Measurements from ENCODE around the gene PDE6A. TPM values are rescaled to one million over a fixed set of nuclear protein-coding genes. Genes with fewer than 3 reads are reported as not detected.
A peak's percentile ranks its signal among the peaks of the same experiment; 100 is the strongest.

The PDE6A gene
- total RNA-seq, 1 experiment from 2014 or later = 0.42 TPM

- no peak for TF ChIP-seq CTCF (IDR thresholded peaks at IDR 0.05; ENCODE audit: unreplicated experiment)
- no TSS peak for BruUV-seq (replicated peaks)
- CTCF ChIA-PET = interaction anchor here (0.6 to 29.3 kb wide), 7 partner anchors 8 to 340 kb away, joined by 3 to 1621 read pairs (median 80); no protein-coding TSS in a partner anchor
- Mint-ChIP-seq H3K4me3 (ENCODE audit: unreplicated experiment) (no peak overlapping the region), H3K9me3 (ENCODE audit: unreplicated experiment) (no peaks in the 10 kb centered on the region), H3K27ac (ENCODE audit: low read depth, unreplicated experiment) (no peak overlapping the region), H3K27me3 (ENCODE audit: insufficient read depth, unreplicated experiment) (no peaks in the 10 kb centered on the region), H3K4me1 (ENCODE audit: insufficient read depth, unreplicated experiment) (peaks cover 26% of the 10 kb centered on the region), H3K36me3 (ENCODE audit: insufficient read depth, unreplicated experiment) (peaks cover 7% of the 10 kb centered on the region)
- no peak for DNase-seq (ENCODE audit: unreplicated experiment)
- POLR2A ChIA-PET = interaction anchor here (1.2 to 8.2 kb wide), 3 partner anchors 10 to 101 kb away, joined by 3 to 186 read pairs (median 51); partner anchors contain the start of gene PDE6A
- intact Hi-C loops (cut with micrococcal nuclease) = no loop called here
Measured at GRCh38 chr5:149956685-149957084, 12.1 kb upstream of the PDE6A start.

GRCh38 chr5:149954798-149955197 lies 10.2 kb upstream of the PDE6A start:
- Mint-ChIP-seq H3K4me3 (ENCODE audit: unreplicated experiment) (no peak overlapping the region), H3K27ac (ENCODE audit: low read depth, unreplicated experiment) (no peak overlapping the region), H3K36me3 (ENCODE audit: insufficient read depth, unreplicated experiment) (no peaks in the 10 kb centered on the region), H3K27me3 (ENCODE audit: insufficient read depth, unreplicated experiment) (no peaks in the 10 kb centered on the region), H3K9me3 (ENCODE audit: unreplicated experiment) (no peaks in the 10 kb centered on the region), H3K4me1 (ENCODE audit: insufficient read depth, unreplicated experiment) (peaks cover 22% of the 10 kb centered on the region)
- BruUV-seq (replicated peaks) = no TSS peak
- POLR2A ChIA-PET = interaction anchor here (0.6 to 1.8 kb wide), 2 partner anchors 9 to 19 kb away, joined by 4 to 6 read pairs; no protein-coding TSS in a partner anchor
- intact Hi-C loops (cut with micrococcal nuclease) = no loop called here
- TF ChIP-seq CTCF (IDR thresholded peaks at IDR 0.05; ENCODE audit: unreplicated experiment) = no peak
- CTCF ChIA-PET = interaction anchor here (0.7 to 29.3 kb wide), 6 partner anchors 15 to 878 kb away, joined by 3 to 1621 read pairs (median 4); no protein-coding TSS in a partner anchor
- no peak for DNase-seq (ENCODE audit: unreplicated experiment)

- no peak overlapping the region for H3K4me3 Mint-ChIP-seq (ENCODE audit: unreplicated experiment)
- no peak overlapping the region for H3K27ac Mint-ChIP-seq (ENCODE audit: low read depth, unreplicated experiment)
- POLR2A ChIA-PET = interaction anchor here (0.6 to 1.8 kb wide), 3 partner anchors 18 to 114 kb away, joined by 4 to 6 read pairs (median 5); no protein-coding TSS in a partner anchor
- TF ChIP-seq CTCF (IDR thresholded peaks at IDR 0.05; ENCODE audit: unreplicated experiment) = no peak
- H3K27me3 Mint-ChIP-seq (ENCODE audit: insufficient read depth, unreplicated experiment) = no peaks in the 10 kb centered on the region
- no peaks in the 10 kb centered on the region for H3K36me3 Mint-ChIP-seq (ENCODE audit: insufficient read depth, unreplicated experiment)
- intact Hi-C loops (cut with micrococcal nuclease) = no loop called here
- peaks cover 26% of the 10 kb centered on the region for H3K4me1 Mint-ChIP-seq (ENCODE audit: insufficient read depth, unreplicated experiment)
- CTCF ChIA-PET = interaction anchor here (0.6 to 29.3 kb wide), 4 partner anchors 8 to 345 kb away, joined by 3 to 1621 read pairs (median 17); partner anchors contain the start of gene SLC26A2
- no peaks in the 10 kb centered on the region for H3K9me3 Mint-ChIP-seq (ENCODE audit: unreplicated experiment)
- BruUV-seq (replicated peaks) = no TSS peak
- DNase-seq (ENCODE audit: unreplicated experiment) = no peak
Measured at GRCh38 chr5:149953436-149954121, 9.0 kb upstream of the PDE6A start.

- POLR2A ChIA-PET = interaction anchor here (0.6 to 4.1 kb wide), 10 partner anchors 9 to 204 kb away, joined by 3 to 34 read pairs (median 8); partner anchors contain the start of gene SLC26A2
- no TSS peak for BruUV-seq (replicated peaks)
- Mint-ChIP-seq H3K27ac (ENCODE audit: low read depth, unreplicated experiment) (peak overlapping the region; percentile 21), H3K36me3 (ENCODE audit: insufficient read depth, unreplicated experiment) (no peaks in the 10 kb centered on the region), H3K4me1 (ENCODE audit: insufficient read depth, unreplicated experiment) (peaks cover 30% of the 10 kb centered on the region), H3K9me3 (ENCODE audit: unreplicated experiment) (no peaks in the 10 kb centered on the region), H3K27me3 (ENCODE audit: insufficient read depth, unreplicated experiment) (no peaks in the 10 kb centered on the region), H3K4me3 (ENCODE audit: unreplicated experiment) (no peak overlapping the region)
- no peak for TF ChIP-seq CTCF (IDR thresholded peaks at IDR 0.05; ENCODE audit: unreplicated experiment)
- intact Hi-C loops (cut with micrococcal nuclease) = no loop called here
- CTCF ChIA-PET = interaction anchor here (0.7 to 29.3 kb wide), 6 partner anchors 7 to 105 kb away, joined by 3 to 1621 read pairs (median 5); partner anchors contain the start of gene SLC26A2
- no peak for DNase-seq (ENCODE audit: unreplicated experiment)
Measured at GRCh38 chr5:149951138-149951749, 6.7 kb upstream of the PDE6A start.

Data from MCF 10A (cell line).